Esophagus squamous epithelium (tissue), 4 donors: ENCODE data around the gene SPANXA2.
"Not testable (repeated sequence)": the region's sequence is repeated elsewhere in the genome, so short reads cannot be mapped to it uniquely, and the experiment has no call there.

Source experiments
- POLR2A ChIP-seq, 4 donors: fragments of 450-650 bp; IDR thresholded peaks; one replicate each; pipeline ENCODE4 v1.6.1; 2017; ENCODE audit warnings: antibody characterized with exemption in 4 of 4, mild to moderate bottlenecking in 4 of 4, moderate library complexity in 3 of 4
- TF ChIP-seq, protein P1 (sequence below), 6 experiments: fragments of 450-650 bp in 4 of 6; fragments of 200-600 bp in 2 of 6; sonication (generic) in 2 of 6; IDR thresholded peaks; one replicate each; pipeline ENCODE4 v1.5.1; 2016 to 2019; ENCODE audit warnings: antibody characterized with exemption in 6 of 6, mild to moderate bottlenecking in 4 of 6, moderate library complexity in 4 of 6

GRCh38 chrX:141589408-141589807 is at the start of gene SPANXA2:
- TF ChIP-seq, protein P1, sequence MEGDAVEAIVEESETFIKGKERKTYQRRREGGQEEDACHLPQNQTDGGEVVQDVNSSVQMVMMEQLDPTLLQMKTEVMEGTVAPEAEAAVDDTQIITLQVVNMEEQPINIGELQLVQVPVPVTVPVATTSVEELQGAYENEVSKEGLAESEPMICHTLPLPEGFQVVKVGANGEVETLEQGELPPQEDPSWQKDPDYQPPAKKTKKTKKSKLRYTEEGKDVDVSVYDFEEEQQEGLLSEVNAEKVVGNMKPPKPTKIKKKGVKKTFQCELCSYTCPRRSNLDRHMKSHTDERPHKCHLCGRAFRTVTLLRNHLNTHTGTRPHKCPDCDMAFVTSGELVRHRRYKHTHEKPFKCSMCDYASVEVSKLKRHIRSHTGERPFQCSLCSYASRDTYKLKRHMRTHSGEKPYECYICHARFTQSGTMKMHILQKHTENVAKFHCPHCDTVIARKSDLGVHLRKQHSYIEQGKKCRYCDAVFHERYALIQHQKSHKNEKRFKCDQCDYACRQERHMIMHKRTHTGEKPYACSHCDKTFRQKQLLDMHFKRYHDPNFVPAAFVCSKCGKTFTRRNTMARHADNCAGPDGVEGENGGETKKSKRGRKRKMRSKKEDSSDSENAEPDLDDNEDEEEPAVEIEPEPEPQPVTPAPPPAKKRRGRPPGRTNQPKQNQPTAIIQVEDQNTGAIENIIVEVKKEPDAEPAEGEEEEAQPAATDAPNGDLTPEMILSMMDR (IDR thresholded peaks at IDR 0.05), result not testable (repeated sequence)
- not testable (repeated sequence) for TF ChIP-seq POLR2A (IDR thresholded peaks at IDR 0.05)
